Vagina (tissue), 2 donors: ENCODE measurements around the gene UBE4B. TPM values are rescaled to one million over a fixed set of nuclear protein-coding genes. Genes with fewer than 3 reads are reported as not detected.

Source experiments
- DNase-seq, 2 donors: peaks; one replicate each; pipeline ENCODE4 v3.0.0-alpha.2; 2017; ENCODE audit errors: extremely low spot score in 2 of 2
- H3K27ac ChIP-seq: fragments of 200-600 bp; sonication (generic); one replicate; pipeline ENCODE4 v1.5.1; 2019
- H3K27me3 ChIP-seq: fragments of 200-600 bp; sonication (generic); one replicate; pipeline ENCODE4 v1.5.1; 2019
- H3K36me3 ChIP-seq, 2 donors: fragments of 200-600 bp; sonication (generic); one replicate each; pipeline ENCODE4 v1.5.1; 2017 to 2019
- H3K4me1 ChIP-seq: fragments of 200-600 bp; sonication (generic); one replicate; pipeline ENCODE4 v1.5.1; 2019
- H3K4me3 ChIP-seq, 2 donors: fragments of 200-600 bp; sonication (generic); 1 replicate in 1 of 2; 2 replicates in 1 of 2; pipeline ENCODE4 v1.5.1; 2016 to 2019
- H3K9me3 ChIP-seq: fragments of 200-600 bp; sonication (generic); one replicate; pipeline ENCODE4 v1.5.1; 2019
- CTCF ChIP-seq, 3 experiments: fragments of 450-650 bp in 2 of 3; fragments of 200-600 bp in 1 of 3; sonication (generic) in 1 of 3; IDR thresholded peaks; one replicate each; pipeline ENCODE4 v1.5.1; 2017 to 2019; ENCODE audit warnings: antibody characterized with exemption in 3 of 3, mild to moderate bottlenecking in 2 of 3, moderate library complexity in 2 of 3
- POLR2A ChIP-seq, 2 donors: fragments of 450-650 bp; IDR thresholded peaks; one replicate each; pipeline ENCODE4 v1.6.1; 2017; ENCODE audit warnings: antibody characterized with exemption in 2 of 2, mild to moderate bottlenecking in 2 of 2, moderate library complexity in 2 of 2
- POLR2AphosphoS5 ChIP-seq, 2 donors: sonication (generic); formaldehyde crosslinking; IDR thresholded peaks; one replicate each; pipeline ENCODE4 v1.9.0; 2017; ENCODE audit warnings: antibody characterized with exemption in 2 of 2, mild to moderate bottlenecking in 2 of 2, low read depth in 1 of 2; ENCODE audit not compliant: insufficient read depth in 1 of 2
- intact Hi-C: fragments of 100-400 bp; cut with DNase I; formaldehyde crosslinking; loops from one replicate; pipeline ENCODE4 v1.15.1; 2023
- microRNA counts, 2 donors: library from miRNA; unstranded; fragments of <30 nt; microRNA quantifications; one replicate each; lab custom pipeline; 2016 to 2017
- microRNA-seq: library from miRNA; unstranded; fragments of <30 nt; microRNA quantifications from one replicate; pipeline ENCODE4, GENCODE V29; 2017; ENCODE audit warnings: borderline number of aligned reads, borderline replicate concordance
- small RNA-seq: library from RNA; depleted of rRNA; stranded (forward); fragments of <200 nt; gene quantifications from one replicate; pipeline ENCODE3, GENCODE V24; 2016
- total RNA-seq: library from RNA; depleted of rRNA; stranded (reverse); fragments of >200 nt; gene quantifications from one replicate; pipeline ENCODE4 v1.2.3, GENCODE V29; 2016

Gene UBE4B
- total RNA-seq, 1 donor from 2014 or later = 51.1 TPM

DNA sequence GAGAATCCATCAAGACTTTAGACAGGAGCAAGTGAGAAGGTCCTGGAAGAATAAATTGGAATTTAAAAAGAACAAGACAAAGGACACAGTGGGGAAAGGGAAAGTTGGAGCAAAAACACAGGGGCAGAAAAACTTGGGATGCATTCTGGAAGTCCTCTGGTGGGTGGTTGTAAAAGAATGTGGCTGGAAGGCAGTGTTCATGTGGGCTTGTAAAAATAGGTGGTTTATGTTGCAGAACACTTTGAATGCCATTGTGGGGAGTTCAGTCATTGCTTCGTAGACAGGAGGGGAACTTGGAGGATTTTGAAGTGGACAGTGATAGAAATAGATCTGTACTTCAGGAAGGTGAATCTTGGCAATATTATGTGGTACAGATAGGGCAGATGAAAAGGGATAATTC lies 192.8 kb downstream of the UBE4B start:
- Histone ChIP-seq H3K36me3 (no peaks in the 10 kb centered on the region), H3K4me3 (no peak overlapping the region), H3K4me1 (peaks cover 22% of the 10 kb centered on the region), H3K9me3 (no peaks in the 10 kb centered on the region), H3K27ac (no peak overlapping the region), H3K27me3 (no peaks in the 10 kb centered on the region)
- TF ChIP-seq POLR2A (IDR thresholded peaks at IDR 0.05) (no peak), CTCF (IDR thresholded peaks at IDR 0.05) (no peak), POLR2AphosphoS5 (IDR thresholded peaks at IDR 0.05; ENCODE audit: insufficient read depth in 1 of 2, low read depth in 1 of 2) (no peak)
- no peak for DNase-seq
- intact Hi-C loops = no loop called here

- peaks cover 31% of the 10 kb centered on the region for H3K4me1 ChIP-seq
- H3K9me3 ChIP-seq = no peaks in the 10 kb centered on the region
- no peak for DNase-seq
- no peaks in the 10 kb centered on the region for H3K27me3 ChIP-seq
- intact Hi-C loops = no loop called here
- H3K36me3 ChIP-seq = no peaks in the 10 kb centered on the region
- no peak overlapping the region for H3K4me3 ChIP-seq
- H3K27ac ChIP-seq = no peak overlapping the region
- no peak for TF ChIP-seq CTCF (IDR thresholded peaks at IDR 0.05)
- no peak for TF ChIP-seq POLR2A (IDR thresholded peaks at IDR 0.05)
- TF ChIP-seq POLR2AphosphoS5 (IDR thresholded peaks at IDR 0.05; ENCODE audit: insufficient read depth in 1 of 2, low read depth in 1 of 2) = no peak
Measured at GRCh38 chr1:10228528-10228927, 195.8 kb downstream of the UBE4B start.

GRCh38 chr1:10229903-10230302 lies 197.1 kb downstream of the UBE4B start:
- Histone ChIP-seq H3K4me1 (peaks cover 29% of the 10 kb centered on the region), H3K4me3 (no peak overlapping the region)

More at GRCh38 chr1:10229903-10230302, 197.1 kb downstream of the UBE4B start:
- Histone ChIP-seq H3K27me3 (no peaks in the 10 kb centered on the region), H3K36me3 (no peaks in the 10 kb centered on the region), H3K9me3 (no peaks in the 10 kb centered on the region), H3K27ac (no peak overlapping the region)
- intact Hi-C loops = no loop called here
- DNase-seq = no peak
- TF ChIP-seq POLR2A (IDR thresholded peaks at IDR 0.05) (no peak), POLR2AphosphoS5 (IDR thresholded peaks at IDR 0.05; ENCODE audit: insufficient read depth in 1 of 2, low read depth in 1 of 2) (no peak), CTCF (IDR thresholded peaks at IDR 0.05) (no peak)

MicroRNAs encoded within 50 kb of the gene (microRNA counts, 767-probe panel; counts per million panel counts)
- microRNA hsa-miR-1273d (lab: Ali Mortazavi, UCI) = 238 to 261 counts per million in 2 donors

Small RNA genes lying within 50 kb of the gene (microRNA-seq; reads per million reads assigned to microRNA genes)
- gene MIR1273D = not detected

Small RNA genes lying within 50 kb of the gene (small RNA-seq; reads per million reads assigned to genes)
- gene MIR1273D = not detected
- not detected for gene RNU6-828P

Other genes starting within 250 kb of the UBE4B start
- 96.5 TPM for gene CLSTN1, start 209.0 kb upstream of the UBE4B start, total RNA-seq
- gene CTNNBIP1, start 122.7 kb upstream of the UBE4B start, total RNA-seq = 44.7 TPM
- gene LZIC, start 89.6 kb upstream of the UBE4B start, total RNA-seq = 16.5 TPM
- 7.6 TPM for gene NMNAT1, start 89.5 kb upstream of the UBE4B start, total RNA-seq
- gene RBP7, start 35.7 kb upstream of the UBE4B start, total RNA-seq = 36.3 TPM
- 45.4 TPM for gene KIF1B, start 177.6 kb downstream of the UBE4B start, total RNA-seq